IPS-NIHi7 (cell line): Measurements from ENCODE around the gene SAMD4B.

ENCODE experiments used
- DNase-seq: peaks from one replicate; pipeline ENCODE4 v3.0.0; 2012; ENCODE audit warnings: mixed read lengths; ENCODE audit errors: extremely low spot score

Gene SAMD4B

DNA sequence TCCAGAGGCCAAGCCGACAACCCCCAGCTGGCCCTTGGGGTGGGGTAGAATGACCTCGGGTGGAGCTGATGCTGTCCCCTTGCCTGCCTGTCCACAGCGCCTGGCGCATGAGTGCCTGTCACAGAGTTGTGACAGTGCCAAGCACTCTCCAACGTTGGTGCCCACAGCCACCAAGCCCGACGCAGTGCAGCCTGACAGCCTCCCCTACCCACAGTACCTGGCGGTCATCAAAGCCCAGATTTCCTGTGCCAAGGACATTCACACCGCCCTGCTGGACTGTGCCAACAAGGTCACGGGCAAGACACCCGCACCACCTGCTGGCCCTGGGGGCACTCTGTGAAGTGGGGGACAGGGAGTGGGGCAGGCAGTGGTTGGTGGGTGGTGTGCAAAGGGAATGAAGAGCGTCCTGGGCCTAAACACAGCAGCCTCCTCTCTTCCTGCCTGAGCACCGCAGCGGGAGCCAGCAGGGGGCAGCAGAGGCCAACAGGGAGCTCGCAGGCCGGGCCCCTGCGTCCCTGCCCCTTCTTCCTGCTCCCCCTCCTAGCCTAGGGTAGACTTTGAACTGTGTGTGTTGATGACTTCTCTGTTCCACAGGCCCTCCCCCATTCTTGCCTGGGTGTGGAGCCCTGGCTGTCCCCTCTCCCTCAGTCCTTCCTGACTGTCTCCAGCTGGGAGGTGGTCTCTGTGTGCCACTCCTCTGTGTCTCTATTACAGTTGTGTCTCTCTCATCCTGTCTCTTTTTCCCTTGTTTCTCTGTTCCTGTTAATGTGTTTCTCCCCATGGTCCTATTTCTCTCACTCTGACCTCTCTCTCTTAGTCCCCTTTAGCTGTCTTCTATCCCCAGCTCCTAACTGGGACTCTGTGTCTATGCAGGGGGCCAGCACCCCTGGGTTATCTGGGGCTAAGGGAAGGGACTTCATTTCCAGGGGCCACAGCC lies 55.4 kb downstream of the SAMD4B start:
- DNase-seq = peak; percentile 85

DNA sequence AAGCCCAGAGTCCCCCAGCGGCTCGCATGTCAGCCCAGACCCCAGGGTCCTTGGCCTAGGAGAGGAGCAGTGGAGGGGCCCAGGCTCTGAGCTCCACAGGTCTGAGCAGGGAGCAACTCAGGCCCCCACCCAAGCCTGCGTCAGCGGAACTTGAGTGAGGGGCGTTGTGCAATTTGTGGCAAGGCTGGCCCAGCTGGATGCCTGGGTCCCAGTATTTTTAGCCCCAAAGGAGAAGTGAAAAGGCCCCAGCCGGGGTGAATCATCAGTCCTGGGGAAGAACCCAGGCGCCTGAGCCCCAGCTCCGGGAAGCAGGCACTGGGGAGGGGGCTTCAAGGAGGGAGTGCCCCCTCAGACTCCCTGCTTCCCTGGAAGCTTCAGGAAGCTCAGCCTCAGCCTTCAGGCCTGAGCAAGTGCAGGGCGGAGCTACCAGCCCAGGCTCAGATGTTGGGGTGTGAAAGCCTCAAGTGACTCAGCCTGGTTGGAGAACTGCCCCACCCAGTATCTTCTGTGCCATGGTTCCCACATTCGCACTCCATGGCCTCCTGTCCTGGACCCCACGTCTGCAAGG lies 56.2 kb downstream of the SAMD4B start:
- DNase-seq = no peak

DNA sequence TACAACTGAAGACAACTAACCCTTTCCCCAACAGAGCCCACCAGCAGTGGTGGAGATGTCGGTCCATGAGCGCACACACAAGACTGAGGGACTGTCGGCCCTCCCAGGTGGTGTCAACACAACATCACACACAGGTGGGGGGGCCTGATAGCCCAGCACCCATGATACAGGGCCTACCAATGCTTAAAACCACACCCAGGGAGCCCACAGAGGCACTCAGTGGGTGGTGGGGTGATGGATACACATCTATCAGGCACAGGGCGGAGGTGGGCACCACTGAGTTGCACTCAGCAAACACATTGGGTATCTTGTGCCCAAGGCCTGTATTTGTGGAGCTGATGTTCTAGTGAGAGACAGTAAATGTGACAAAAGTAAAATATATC lies 57.4 kb downstream of the SAMD4B start:
- no peak for DNase-seq

DNA sequence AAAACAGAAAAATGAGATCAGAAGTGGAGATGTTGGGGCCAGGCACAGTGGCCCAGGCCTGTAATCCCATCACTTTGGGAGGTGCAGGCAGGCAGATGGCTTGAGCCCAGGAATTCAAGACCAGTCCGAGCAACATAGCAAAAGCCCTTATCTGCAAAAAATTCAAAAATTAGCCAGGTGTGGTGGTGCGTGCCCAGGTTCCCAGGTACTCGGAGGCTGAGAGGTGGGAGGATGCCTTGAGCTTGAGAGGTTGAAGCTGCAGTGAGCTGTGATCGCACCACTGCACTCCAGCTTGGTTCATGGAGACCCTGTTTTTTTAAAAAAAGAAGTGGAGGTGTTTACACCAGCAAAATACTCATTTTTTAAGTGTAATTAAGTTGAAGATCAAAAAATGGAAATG lies 57.8 kb downstream of the SAMD4B start:
- DNase-seq = no peak

DNA sequence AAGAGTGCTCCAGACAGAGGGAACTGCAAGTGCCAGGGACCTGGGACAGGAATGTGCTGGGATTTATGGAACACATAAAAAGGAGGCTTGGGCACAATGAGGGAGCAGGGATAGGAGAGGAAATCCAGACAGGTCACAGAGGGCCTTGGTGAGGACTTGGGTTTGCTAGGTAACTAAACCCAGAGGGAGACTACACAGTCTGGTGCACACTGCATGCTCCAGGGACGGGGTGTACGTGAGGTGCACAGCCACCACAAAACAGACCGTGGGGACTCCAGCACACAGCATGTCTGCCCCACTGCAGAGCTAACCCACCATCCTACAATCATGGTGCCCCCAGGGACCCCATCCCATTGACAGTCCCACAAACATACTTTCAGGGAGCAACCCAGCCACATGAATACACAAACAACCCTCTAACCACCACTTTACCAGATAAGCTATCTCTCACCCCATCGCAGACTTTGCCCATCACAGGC lies 58.9 kb downstream of the SAMD4B start:
- DNase-seq = no peak

DNA sequence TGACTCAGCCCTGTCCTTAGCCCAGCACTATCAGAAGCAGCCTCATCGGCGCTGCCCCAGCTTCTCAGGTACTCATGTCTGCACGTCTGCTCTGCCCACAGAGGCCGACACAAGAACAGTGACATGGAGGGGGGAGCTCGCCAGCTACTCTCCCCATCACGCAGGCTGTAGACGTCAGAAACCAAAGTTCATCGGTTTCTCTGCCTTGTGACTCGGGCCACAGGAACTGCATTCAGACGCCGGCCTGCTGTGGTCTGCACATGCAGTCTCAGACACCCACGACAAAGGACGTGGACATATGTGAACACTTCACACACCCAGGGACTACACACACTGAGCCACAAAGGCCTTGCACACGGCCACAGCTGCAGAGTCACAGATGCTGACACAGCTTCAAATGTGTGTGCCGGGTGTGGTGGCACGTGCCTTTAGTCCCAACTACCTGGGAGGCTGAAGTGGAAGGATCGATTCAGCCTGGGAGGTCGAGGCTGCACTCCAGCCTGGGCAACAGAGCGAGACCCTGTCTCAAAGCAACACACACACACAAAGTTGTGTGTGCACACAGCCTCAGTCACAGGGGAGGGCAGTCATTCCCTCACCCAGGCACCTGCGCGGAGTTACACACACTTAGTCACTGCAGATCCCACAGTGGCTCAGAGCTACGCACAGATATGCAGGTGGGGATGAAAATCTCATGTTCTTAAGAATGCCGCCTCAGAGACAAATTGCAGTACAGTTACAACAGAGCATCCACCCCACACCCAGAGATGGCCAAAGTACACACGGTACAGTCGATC lies 59.5 kb downstream of the SAMD4B start:
- no peak for DNase-seq

DNA sequence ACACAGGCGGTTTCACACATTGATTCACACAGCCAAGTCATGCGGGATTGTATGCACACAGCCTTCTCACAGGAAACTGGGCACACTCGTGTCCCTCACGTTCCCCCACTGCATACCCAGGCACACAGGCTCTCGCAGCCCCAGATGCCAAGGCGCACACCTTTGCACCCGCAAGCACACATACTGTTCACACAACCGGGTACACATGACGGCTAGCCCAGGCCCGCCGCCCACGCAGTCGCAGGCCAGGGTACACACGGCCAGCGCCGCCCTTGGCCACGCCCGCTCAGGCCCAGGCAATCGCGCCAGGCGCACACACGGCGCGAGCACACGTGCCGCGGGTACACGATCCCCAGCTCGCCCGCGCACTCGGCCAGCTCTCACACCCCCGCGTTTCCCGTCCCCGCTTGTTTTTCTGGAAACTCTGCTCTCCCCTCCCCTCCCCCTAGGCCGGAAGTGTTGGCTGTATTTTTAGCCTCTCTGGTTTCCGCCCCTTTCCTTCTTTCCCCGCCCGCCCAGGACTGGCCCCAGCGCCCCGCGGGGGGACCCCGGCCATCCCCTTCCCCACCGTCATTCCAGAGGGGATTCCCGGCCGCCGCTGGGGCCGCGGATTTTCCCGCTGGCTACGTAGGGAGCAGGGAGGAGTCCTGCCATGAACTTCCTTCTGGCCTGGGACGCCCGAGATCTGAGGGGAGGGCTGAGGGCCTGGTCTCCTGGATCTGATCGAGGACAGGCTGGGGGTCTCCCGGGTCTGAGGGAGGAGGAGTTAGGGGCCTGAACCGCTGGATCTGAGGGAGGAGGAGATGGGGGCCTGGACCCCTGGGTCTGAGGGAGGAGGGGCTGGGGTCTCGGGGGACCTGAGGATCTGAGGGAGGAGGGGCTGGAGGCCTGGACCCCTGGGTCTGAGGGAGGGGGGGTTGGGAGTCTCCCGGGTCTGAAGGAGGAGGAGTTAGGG lies 60.4 kb downstream of the SAMD4B start:
- peak; percentile 75 for DNase-seq

DNA sequence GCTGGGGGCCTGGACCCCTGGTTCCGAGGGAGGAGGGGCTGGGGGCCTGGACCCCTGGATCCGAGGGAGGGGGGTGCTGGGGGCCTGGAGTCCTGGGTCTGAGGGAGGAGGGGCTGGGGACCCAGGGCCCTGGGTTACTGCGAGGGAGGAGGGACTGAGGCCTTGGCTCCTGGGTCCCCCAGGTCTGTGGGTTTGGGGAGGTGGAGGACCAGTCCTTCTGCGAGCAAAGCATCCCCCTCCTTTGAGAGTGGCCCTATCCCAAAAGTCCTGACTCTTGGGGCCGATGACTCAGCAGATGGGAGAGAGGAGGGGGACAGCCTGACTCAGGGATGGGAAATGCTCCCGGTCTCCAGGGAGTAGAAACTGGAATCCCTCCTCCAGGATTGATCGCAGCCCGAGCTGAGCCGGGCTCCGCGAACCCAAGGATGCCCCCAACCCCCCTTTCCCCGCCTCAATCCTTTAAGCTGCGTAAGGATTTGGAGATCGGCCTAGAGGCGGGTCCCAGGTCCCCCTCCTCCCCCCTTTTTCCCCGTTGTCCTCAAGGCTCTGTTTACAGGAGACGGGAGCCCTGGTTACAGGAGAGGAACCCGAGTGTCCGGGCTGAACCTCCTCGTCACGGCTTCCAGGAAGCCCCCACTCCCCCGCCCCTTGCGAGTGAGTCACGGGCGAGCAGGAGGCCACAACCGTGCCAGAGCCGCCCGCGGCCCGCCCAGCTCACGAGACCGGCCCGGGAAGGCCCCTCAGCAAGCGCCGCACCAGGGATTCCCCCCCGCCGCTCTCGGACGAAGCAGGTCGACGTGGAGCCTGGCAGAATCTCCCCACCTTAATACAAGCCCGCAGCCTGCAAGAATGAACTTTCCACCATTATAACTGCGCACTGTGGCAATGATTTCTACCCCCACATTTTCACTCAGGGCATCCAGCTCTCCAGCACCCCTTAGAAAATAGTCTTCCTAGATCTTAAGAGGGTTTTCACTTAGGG lies 61.4 kb downstream of the SAMD4B start:
- peak; percentile 63 for DNase-seq

DNA sequence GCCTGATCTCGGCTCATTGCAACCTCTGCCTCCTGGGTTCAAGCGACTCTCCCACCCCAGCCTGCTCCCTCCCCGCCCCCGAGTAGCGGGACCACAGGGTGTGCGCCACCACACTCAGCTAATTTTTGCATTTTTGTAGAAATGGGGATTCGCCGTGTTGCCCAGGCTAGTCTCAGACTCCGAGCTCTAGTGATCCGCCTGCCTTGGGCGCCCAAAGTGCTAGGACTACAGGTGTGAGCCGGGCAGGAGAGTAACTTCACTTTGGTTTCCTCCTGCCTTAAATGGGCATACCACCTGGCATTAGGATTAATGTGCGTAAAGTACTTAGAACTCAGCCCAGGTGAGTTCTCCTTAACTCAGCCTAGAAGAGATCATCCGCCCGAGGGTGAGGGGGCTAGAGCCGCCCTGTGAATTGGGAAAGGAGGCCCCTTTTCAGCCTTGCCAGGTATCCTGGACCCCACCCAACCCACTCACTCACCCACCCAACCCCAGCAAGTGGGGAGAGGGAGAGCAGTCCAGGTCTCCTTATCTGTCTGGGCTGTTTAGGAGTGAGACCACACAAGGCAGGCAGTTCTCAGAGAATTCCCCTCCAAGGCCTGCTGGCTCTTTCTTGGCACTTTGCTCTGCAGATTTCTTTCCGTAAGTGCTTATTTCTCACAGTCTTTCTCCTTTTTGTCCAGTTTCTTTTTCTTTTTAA lies 63.2 kb downstream of the SAMD4B start:
- DNase-seq = no peak

DNA sequence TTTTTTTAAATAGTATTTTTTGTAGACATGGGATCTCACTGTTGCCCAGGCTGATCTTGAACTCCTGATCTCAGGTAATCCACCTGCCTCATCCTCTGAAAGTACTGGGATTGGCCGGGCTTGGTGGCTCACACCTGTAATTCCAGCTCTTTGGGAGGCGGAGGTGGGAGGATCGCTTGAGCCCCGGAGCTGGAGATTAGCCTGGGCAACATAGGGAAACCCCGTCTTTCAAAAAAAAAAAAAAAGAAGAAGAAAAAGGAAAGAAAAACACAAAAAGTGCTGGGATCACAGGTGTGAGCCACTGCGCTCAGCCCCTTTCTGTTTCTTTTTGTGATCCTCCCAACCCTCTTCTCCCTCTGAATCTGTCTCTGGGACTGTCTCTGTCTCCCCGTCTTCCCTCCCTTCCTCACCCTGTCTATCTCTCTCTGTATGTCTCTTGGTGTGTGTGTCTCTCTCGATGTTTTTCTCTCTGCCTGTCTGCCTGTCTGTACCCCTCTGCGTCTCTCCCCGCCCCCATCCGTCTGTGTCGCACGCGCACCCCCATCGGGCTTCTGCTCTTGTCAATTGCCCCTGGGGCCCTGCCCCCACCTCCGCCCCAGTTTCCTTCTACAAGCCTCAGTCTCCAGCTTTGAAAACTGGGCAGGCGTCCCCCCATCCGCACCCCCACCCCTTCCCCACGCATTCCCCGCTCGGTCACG lies 63.9 kb downstream of the SAMD4B start:
- DNase-seq = no peak

DNA sequence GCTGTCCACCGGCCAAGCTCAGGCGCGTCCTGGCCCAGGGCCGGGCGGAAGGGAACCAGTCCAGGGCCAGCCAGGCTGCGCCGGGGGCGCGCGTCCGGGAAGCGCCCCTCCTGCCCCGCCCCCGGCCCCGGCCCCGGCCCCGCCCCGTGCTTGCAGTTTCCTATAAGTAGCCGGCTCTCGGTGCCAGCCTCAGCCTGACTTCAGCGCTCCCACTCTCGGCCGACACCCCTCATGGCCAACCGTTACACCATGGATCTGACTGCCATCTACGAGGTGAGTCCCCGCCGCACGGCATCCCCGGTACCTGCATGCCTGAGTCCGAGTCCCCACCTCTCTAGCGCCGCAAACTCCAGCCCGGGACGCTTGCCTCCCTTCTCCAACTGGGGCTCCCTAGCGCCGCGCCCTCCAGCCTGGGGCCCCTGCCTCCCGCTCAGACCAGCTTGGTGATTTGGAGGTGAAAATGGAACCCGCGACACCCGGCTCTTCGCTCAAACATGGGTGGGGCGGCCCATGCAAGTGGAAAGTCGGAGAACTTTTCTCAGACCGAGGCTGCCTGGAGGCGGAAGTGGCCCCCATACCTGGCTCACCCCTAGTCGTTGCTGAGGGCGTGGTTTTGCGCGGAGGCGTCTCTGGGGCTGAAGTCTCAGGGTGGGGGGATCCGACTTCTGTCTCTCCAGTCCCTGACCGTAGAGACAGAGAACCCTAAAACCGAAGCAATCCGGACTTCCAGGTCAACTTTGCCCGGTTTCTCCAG lies 64.6 kb downstream of the SAMD4B start, which contains the start of gene ZFP36:
ZFP36 (plus strand) TSS at position 192 of the 754 bp plus-strand sequence; CDS start at position 250, 58 bp downstream.
- DNase-seq = no peak

DNA sequence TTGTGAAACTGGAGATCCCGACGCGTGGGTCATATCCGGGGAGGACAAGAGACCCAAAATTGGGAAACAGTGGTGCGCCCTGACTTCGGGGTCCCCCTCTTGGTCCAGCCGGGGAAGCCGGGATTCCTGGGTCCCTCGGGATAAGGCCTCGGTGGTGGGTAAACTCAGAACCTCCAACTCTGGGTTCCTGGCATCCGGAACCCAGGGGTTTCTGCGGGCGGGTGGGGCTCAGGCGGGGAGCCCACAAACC lies 65.1 kb downstream of the SAMD4B start:
- no peak for DNase-seq

DNA sequence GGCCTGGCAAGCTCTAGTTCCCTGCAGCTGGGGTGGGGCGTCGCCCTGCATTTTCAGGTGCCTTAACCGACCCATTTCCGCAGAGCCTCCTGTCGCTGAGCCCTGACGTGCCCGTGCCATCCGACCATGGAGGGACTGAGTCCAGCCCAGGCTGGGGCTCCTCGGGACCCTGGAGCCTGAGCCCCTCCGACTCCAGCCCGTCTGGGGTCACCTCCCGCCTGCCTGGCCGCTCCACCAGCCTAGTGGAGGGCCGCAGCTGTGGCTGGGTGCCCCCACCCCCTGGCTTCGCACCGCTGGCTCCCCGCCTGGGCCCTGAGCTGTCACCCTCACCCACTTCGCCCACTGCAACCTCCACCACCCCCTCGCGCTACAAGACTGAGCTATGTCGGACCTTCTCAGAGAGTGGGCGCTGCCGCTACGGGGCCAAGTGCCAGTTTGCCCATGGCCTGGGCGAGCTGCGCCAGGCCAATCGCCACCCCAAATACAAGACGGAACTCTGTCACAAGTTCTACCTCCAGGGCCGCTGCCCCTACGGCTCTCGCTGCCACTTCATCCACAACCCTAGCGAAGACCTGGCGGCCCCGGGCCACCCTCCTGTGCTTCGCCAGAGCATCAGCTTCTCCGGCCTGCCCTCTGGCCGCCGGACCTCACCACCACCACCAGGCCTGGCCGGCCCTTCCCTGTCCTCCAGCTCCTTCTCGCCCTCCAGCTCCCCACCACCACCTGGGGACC lies 65.6 kb downstream of the SAMD4B start:
- DNase-seq = no peak

DNA sequence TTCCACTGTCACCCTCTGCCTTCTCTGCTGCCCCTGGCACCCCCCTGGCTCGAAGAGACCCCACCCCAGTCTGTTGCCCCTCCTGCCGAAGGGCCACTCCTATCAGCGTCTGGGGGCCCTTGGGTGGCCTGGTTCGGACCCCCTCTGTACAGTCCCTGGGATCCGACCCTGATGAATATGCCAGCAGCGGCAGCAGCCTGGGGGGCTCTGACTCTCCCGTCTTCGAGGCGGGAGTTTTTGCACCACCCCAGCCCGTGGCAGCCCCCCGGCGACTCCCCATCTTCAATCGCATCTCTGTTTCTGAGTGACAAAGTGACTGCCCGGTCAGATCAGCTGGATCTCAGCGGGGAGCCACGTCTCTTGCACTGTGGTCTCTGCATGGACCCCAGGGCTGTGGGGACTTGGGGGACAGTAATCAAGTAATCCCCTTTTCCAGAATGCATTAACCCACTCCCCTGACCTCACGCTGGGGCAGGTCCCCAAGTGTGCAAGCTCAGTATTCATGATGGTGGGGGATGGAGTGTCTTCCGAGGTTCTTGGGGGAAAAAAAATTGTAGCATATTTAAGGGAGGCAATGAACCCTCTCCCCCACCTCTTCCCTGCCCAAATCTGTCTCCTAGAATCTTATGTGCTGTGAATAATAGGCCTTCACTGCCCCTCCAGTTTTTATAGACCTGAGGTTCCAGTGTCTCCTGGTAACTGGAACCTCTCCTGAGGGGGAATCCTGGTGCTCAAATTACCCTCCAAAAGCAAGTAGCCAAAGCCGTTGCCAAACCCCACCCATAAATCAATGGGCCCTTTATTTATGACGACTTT lies 66.4 kb downstream of the SAMD4B start:
- no peak for DNase-seq

DNA sequence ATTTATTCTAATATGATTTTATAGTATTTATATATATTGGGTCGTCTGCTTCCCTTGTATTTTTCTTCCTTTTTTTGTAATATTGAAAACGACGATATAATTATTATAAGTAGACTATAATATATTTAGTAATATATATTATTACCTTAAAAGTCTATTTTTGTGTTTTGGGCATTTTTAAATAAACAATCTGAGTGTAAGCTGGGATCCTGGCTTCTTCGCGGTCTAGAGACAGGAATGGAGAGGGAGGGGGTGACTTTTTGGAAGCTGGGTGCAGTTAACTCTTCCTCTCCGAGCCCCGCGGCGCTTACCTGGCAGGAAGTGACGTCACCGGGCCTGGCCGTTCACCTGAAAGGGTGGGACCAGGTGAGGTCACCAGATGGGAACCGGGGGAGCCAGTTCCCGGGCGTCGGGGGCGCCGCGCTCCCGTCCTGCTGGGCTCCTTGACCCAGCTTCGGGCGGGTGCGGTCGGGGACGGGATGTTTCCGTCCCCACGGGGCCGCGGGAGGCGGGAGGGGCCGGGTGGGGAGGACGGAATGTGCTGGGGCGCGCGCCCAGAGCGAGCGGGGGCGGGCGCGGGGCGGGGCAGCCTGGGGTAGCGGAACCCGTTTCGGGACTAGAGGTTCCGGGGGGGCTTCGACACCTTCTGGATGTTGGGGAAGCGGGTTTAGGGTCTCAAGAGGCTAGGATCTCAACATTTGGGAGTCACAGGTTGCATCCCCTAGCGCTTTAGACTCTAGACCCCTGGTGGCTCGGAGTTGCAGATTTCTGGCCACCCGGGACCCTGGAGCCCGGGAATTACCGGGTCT lies 67.2 kb downstream of the SAMD4B start:
- peak; percentile 81 for DNase-seq
